Endothelial cell of umbilical vein (primary cell): ENCODE data around the gene SH2D3C.

Experiments
- EZH2 ChIP-seq: IDR thresholded peaks from 2 replicates; pipeline ENCODE4 v1.6.1; 2012; ENCODE audit warnings: borderline replicate concordance, low read depth, mild to moderate bottlenecking, moderate library complexity, low read length, inconsistent platforms; ENCODE audit not compliant: severe bottlenecking
- GATA2 ChIP-seq: IDR thresholded peaks from 2 replicates; pipeline ENCODE4 v1.7.0; 2011; ENCODE audit warnings: low read depth, mild to moderate bottlenecking, moderate library complexity, mixed read lengths, low read length; ENCODE audit not compliant: insufficient read length, insufficient read depth
- POLR2A ChIP-seq: IDR thresholded peaks from 2 replicates; pipeline ENCODE4 v1.6.1; 2012; ENCODE audit warnings: low read depth, mild to moderate bottlenecking, control low read depth, low read length
- POLR2AphosphoS5 ChIP-seq: IDR thresholded peaks from 2 replicates; pipeline ENCODE4 v1.6.1; 2012; ENCODE audit warnings: low read depth, mild to moderate bottlenecking, control low read depth, low read length, moderate library complexity; ENCODE audit not compliant: insufficient read depth
- TF ChIP-seq, protein P1 (sequence below), 2 donors: IDR thresholded peaks; 1 replicate in 1 of 2; 2 replicates in 1 of 2; pipeline ENCODE4 v1.5.1; 2011; ENCODE audit warnings: low read length in 2 of 2, mild to moderate bottlenecking in 2 of 2, moderate library complexity in 2 of 2, control low read depth in 1 of 2, inconsistent platforms in 1 of 2, low read depth in 1 of 2; ENCODE audit not compliant: insufficient read depth in 1 of 2; ENCODE audit errors: extremely low read depth in 1 of 2
- TF ChIP-seq, protein P2 (sequence below): IDR thresholded peaks from 2 replicates; pipeline ENCODE4 v1.6.1; 2011; ENCODE audit not compliant: insufficient read depth, insufficient read length

DNA sequence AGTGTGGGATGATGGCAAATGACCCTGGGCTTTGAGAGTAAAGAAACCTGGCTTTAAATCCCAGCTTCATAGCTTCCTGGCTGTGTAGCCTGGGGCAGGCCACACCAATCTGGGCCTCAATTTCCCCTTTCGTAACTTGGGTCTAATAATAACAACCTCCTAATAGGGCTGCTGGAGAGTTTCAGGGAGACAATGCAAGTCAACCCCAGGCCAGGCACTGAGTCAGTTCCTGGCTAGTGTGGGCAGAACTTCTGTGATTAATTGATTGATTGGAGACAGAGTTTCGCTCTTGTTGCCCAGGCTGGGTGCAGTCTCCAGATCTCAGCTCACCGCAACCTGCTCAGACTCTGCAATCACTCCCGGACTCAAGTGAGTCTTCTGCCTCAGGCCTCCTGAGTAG lies 3.3 kb upstream of the SH2D3C start:
- TF ChIP-seq, protein P1, sequence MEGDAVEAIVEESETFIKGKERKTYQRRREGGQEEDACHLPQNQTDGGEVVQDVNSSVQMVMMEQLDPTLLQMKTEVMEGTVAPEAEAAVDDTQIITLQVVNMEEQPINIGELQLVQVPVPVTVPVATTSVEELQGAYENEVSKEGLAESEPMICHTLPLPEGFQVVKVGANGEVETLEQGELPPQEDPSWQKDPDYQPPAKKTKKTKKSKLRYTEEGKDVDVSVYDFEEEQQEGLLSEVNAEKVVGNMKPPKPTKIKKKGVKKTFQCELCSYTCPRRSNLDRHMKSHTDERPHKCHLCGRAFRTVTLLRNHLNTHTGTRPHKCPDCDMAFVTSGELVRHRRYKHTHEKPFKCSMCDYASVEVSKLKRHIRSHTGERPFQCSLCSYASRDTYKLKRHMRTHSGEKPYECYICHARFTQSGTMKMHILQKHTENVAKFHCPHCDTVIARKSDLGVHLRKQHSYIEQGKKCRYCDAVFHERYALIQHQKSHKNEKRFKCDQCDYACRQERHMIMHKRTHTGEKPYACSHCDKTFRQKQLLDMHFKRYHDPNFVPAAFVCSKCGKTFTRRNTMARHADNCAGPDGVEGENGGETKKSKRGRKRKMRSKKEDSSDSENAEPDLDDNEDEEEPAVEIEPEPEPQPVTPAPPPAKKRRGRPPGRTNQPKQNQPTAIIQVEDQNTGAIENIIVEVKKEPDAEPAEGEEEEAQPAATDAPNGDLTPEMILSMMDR (IDR thresholded peaks at IDR 0.05; ENCODE audit: extremely low read depth in 1 of 2, insufficient read depth in 1 of 2, low read depth in 1 of 2, low read length in 2 of 2): no peak
- no peak for TF ChIP-seq EZH2
- TF ChIP-seq, protein P2, sequence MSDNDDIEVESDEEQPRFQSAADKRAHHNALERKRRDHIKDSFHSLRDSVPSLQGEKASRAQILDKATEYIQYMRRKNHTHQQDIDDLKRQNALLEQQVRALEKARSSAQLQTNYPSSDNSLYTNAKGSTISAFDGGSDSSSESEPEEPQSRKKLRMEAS: no peak
- TF ChIP-seq POLR2A: no peak
- no peak for TF ChIP-seq GATA2
- TF ChIP-seq POLR2AphosphoS5: peak; percentile 25
